Colon (tissue), 2 donors: ENCODE results near the gene ZNF568.

Source experiments
- FAIRE-seq: peaks from 2 replicates; lab custom pipeline; 2012; peaks lifted over from hg19 to GRCh38; lab: Jason Lieb, UNC
- donor health status: control.
- donor health status: control.

The ZNF568 gene

GRCh38 chr19:36915992-36916830, at the start of gene ZNF568, which contains the start of gene ZNF829:
ZNF568 (plus strand) TSS chr19:36916332; CDS start chr19:36922771, 6,439 bp downstream.
ZNF829 (minus strand) TSS chr19:36916291; CDS start chr19:36915167, 1,124 bp downstream.
- FAIRE-seq, result no peak

GRCh38 chr19:36876993-36877938, 38.9 kb upstream of the ZNF568 start:
- no peak for FAIRE-seq

- FAIRE-seq, result no peak
Measured at GRCh38 chr19:36891768-36892357, 24.3 kb upstream of the ZNF568 start.

GRCh38 chr19:36894849-36895383, 21.2 kb upstream of the ZNF568 start:
- FAIRE-seq, result no peak

GRCh38 chr19:36898422-36898821, 17.7 kb upstream of the ZNF568 start:
- FAIRE-seq, result no peak

GRCh38 chr19:36916991-36917390, 859 bp downstream of the ZNF568 start:
- no peak for FAIRE-seq

GRCh38 chr19:36918090-36918489, 2.0 kb downstream of the ZNF568 start:
- no peak for FAIRE-seq

GRCh38 chr19:36931684-36932083, 15.6 kb downstream of the ZNF568 start:
- no peak for FAIRE-seq

GRCh38 chr19:36939153-36939552, 23.0 kb downstream of the ZNF568 start:
- FAIRE-seq, result no peak

GRCh38 chr19:36950335-36951119, 34.4 kb downstream of the ZNF568 start:
- FAIRE-seq, result no peak

- no peak for FAIRE-seq
Measured at GRCh38 chr19:36962346-36962745, 46.2 kb downstream of the ZNF568 start.

GRCh38 chr19:36963280-36963679, 47.1 kb downstream of the ZNF568 start:
- FAIRE-seq, result no peak

- FAIRE-seq, result no peak
Measured at GRCh38 chr19:36972571-36972970, 56.4 kb downstream of the ZNF568 start.

- no peak for FAIRE-seq
Measured at GRCh38 chr19:36973021-36973843, 57.1 kb downstream of the ZNF568 start.

GRCh38 chr19:36973844-36974195, 57.7 kb downstream of the ZNF568 start:
- FAIRE-seq, result no peak

- no peak for FAIRE-seq
Measured at GRCh38 chr19:36986131-36986530, 70.0 kb downstream of the ZNF568 start.

GRCh38 chr19:36986601-36987000, 70.5 kb downstream of the ZNF568 start:
- no peak for FAIRE-seq

- FAIRE-seq, result no peak
Measured at GRCh38 chr19:36987091-36987490, 71.0 kb downstream of the ZNF568 start.

GRCh38 chr19:36997152-36997842, 81.2 kb downstream of the ZNF568 start:
- FAIRE-seq, result no peak

GRCh38 chr19:36997843-36998235, 81.7 kb downstream of the ZNF568 start:
- no peak for FAIRE-seq
